Measurements from ENCODE around the gene CLNK. TPM values are rescaled to one million over a fixed set of nuclear protein-coding genes. Genes with fewer than 3 reads are reported as not detected.

CLNK gene
- total RNA-seq, 1 donor from 2014 or later: not detected

DNA sequence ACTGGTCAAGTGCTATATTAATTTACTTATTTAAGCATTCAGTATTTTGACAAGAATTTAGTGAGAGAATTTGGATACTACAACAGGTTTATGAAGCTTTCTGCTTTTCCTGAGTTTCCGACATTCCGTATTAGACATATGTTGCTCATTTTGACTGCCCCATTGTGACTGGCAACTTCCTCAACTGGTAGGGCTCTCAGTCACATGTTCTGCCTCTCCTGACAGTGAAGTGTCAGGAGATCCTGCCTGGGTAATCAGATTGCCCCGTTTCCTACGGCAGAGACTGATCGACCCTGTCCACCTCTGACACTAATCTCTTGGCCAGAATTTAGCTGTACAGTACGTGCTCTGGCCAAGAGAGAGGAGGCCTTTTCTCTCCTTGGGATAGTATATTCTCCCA lies 49.5 kb downstream of the CLNK start:
- no peaks in the 10 kb centered on the region for H3K36me3 Mint-ChIP-seq (ENCODE audit: insufficient read depth)
- H3K27ac Mint-ChIP-seq: no peak overlapping the region
- H3K9me3 Mint-ChIP-seq (ENCODE audit: low read depth): no peaks in the 10 kb centered on the region
- H3K4me3 Mint-ChIP-seq (ENCODE audit: low read depth): no peak overlapping the region
- no peaks in the 10 kb centered on the region for H3K27me3 Mint-ChIP-seq
- H3K4me1 Mint-ChIP-seq (ENCODE audit: low read depth): no peaks in the 10 kb centered on the region
- TF ChIP-seq, protein P1, sequence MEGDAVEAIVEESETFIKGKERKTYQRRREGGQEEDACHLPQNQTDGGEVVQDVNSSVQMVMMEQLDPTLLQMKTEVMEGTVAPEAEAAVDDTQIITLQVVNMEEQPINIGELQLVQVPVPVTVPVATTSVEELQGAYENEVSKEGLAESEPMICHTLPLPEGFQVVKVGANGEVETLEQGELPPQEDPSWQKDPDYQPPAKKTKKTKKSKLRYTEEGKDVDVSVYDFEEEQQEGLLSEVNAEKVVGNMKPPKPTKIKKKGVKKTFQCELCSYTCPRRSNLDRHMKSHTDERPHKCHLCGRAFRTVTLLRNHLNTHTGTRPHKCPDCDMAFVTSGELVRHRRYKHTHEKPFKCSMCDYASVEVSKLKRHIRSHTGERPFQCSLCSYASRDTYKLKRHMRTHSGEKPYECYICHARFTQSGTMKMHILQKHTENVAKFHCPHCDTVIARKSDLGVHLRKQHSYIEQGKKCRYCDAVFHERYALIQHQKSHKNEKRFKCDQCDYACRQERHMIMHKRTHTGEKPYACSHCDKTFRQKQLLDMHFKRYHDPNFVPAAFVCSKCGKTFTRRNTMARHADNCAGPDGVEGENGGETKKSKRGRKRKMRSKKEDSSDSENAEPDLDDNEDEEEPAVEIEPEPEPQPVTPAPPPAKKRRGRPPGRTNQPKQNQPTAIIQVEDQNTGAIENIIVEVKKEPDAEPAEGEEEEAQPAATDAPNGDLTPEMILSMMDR (IDR thresholded peaks at IDR 0.05; ENCODE audit: unreplicated experiment): no peak
- no peak for DNase-seq (ENCODE audit: low spot score, unreplicated experiment)

- Mint-ChIP-seq H3K4me3 (ENCODE audit: low read depth) (no peak overlapping the region), H3K27me3 (no peaks in the 10 kb centered on the region), H3K27ac (no peak overlapping the region), H3K4me1 (ENCODE audit: low read depth) (peaks cover 28% of the 10 kb centered on the region), H3K9me3 (ENCODE audit: low read depth) (no peaks in the 10 kb centered on the region), H3K36me3 (ENCODE audit: insufficient read depth) (no peaks in the 10 kb centered on the region)
- TF ChIP-seq, protein P1 (IDR thresholded peaks at IDR 0.05; ENCODE audit: unreplicated experiment): no peak
- no peak for DNase-seq (ENCODE audit: low spot score, unreplicated experiment)
These were observed 55.2 kb downstream of the CLNK start for GRCh38 chr4:10629394-10629793.

DNA sequence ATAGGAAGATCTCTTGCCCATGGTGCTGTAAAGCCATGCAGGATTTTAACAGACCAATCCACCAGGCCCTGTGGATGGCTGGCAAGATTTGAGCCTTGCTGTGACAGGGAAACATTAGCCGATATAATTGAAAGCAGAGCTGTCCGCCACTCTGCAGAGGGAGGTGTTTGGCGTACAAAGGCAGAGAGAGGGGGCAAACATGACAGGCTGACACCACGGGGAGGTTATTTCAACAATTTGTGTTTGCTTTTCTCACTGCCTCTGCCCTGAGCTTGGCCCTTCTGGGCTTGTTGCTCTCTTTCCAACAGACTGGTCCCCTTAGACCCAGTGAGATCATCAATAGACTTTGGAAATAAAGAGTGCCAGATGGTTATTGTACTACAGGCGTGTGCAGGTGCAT lies 59.4 kb downstream of the CLNK start:
- Mint-ChIP-seq H3K4me3 (ENCODE audit: low read depth) (no peak overlapping the region), H3K4me1 (ENCODE audit: low read depth) (peaks cover 34% of the 10 kb centered on the region), H3K27me3 (no peaks in the 10 kb centered on the region), H3K36me3 (ENCODE audit: insufficient read depth) (no peaks in the 10 kb centered on the region), H3K27ac (peak overlapping the region; percentile 22), H3K9me3 (ENCODE audit: low read depth) (no peaks in the 10 kb centered on the region)
- DNase-seq (ENCODE audit: low spot score, unreplicated experiment): no peak
- TF ChIP-seq, protein P1 (IDR thresholded peaks at IDR 0.05; ENCODE audit: unreplicated experiment): no peak

- TF ChIP-seq, protein P1 (IDR thresholded peaks at IDR 0.05; ENCODE audit: unreplicated experiment): no peak
- no peak for DNase-seq (ENCODE audit: low spot score, unreplicated experiment)
- H3K36me3 Mint-ChIP-seq (ENCODE audit: insufficient read depth): no peaks in the 10 kb centered on the region
- H3K4me3 Mint-ChIP-seq (ENCODE audit: low read depth): no peak overlapping the region
- no peaks in the 10 kb centered on the region for H3K27me3 Mint-ChIP-seq
- no peak overlapping the region for H3K27ac Mint-ChIP-seq
- H3K4me1 Mint-ChIP-seq (ENCODE audit: low read depth): peaks cover 39% of the 10 kb centered on the region
- no peaks in the 10 kb centered on the region for H3K9me3 Mint-ChIP-seq (ENCODE audit: low read depth)
These were observed 60.7 kb downstream of the CLNK start for GRCh38 chr4:10623862-10624261.

- Mint-ChIP-seq H3K36me3 (ENCODE audit: insufficient read depth) (no peaks in the 10 kb centered on the region), H3K27ac (no peak overlapping the region), H3K4me3 (ENCODE audit: low read depth) (no peak overlapping the region), H3K27me3 (no peaks in the 10 kb centered on the region), H3K9me3 (ENCODE audit: low read depth) (no peaks in the 10 kb centered on the region), H3K4me1 (ENCODE audit: low read depth) (peaks cover 39% of the 10 kb centered on the region)
- DNase-seq (ENCODE audit: low spot score, unreplicated experiment): no peak
- TF ChIP-seq, protein P1 (IDR thresholded peaks at IDR 0.05; ENCODE audit: unreplicated experiment): no peak
These were observed 61.3 kb downstream of the CLNK start for GRCh38 chr4:10623241-10623640.
